Medulla oblongata (tissue), 1 donor: Measurements from ENCODE around the gene ETV1.

Experiments
- DNase-seq: peaks from one replicate; pipeline ENCODE4 v3.0.0-alpha.2; 2015; ENCODE audit errors: extremely low spot score

The ETV1 gene

GRCh38 chr7:13987395-13987794, 2.1 kb downstream of the ETV1 start:
- DNase-seq = no peak

GRCh38 chr7:13986208-13986607, 3.3 kb downstream of the ETV1 start:
- DNase-seq = no peak

- DNase-seq = no peak
Measured at GRCh38 chr7:13984831-13985685, 4.4 kb downstream of the ETV1 start.

GRCh38 chr7:13984061-13984460, 5.4 kb downstream of the ETV1 start:
- DNase-seq = no peak

GRCh38 chr7:13982940-13983677, 6.4 kb downstream of the ETV1 start:
- no peak for DNase-seq

GRCh38 chr7:13981070-13981469, 8.4 kb downstream of the ETV1 start:
- DNase-seq = peak; percentile 55

GRCh38 chr7:13980474-13980873, 9.0 kb downstream of the ETV1 start:
- DNase-seq = no peak

GRCh38 chr7:13979671-13980435, 9.6 kb downstream of the ETV1 start:
- DNase-seq = no peak

GRCh38 chr7:13976594-13976993, 12.9 kb downstream of the ETV1 start:
- DNase-seq = no peak

- DNase-seq = no peak
Measured at GRCh38 chr7:13965077-13965476, 24.4 kb downstream of the ETV1 start.

GRCh38 chr7:13963925-13964324, 25.5 kb downstream of the ETV1 start:
- no peak for DNase-seq

GRCh38 chr7:13955494-13955893, 34.0 kb downstream of the ETV1 start:
- DNase-seq = peak; percentile 31

GRCh38 chr7:13953368-13953767, 36.1 kb downstream of the ETV1 start:
- no peak for DNase-seq

- no peak for DNase-seq
Measured at GRCh38 chr7:13952921-13953320, 36.5 kb downstream of the ETV1 start.

- DNase-seq = no peak
Measured at GRCh38 chr7:13949939-13950338, 39.5 kb downstream of the ETV1 start.

- no peak for DNase-seq
Measured at GRCh38 chr7:13949445-13949844, 40.0 kb downstream of the ETV1 start.

GRCh38 chr7:13948019-13948801, 41.3 kb downstream of the ETV1 start:
- DNase-seq = no peak

- no peak for DNase-seq
Measured at GRCh38 chr7:13947535-13947934, 41.9 kb downstream of the ETV1 start.

- no peak for DNase-seq
Measured at GRCh38 chr7:13946181-13946580, 43.3 kb downstream of the ETV1 start.

GRCh38 chr7:13945670-13946069, 43.8 kb downstream of the ETV1 start:
- DNase-seq = peak; percentile 25

- no peak for DNase-seq
Measured at GRCh38 chr7:13933536-13933935, 55.9 kb downstream of the ETV1 start.

GRCh38 chr7:13933091-13933490, 56.4 kb downstream of the ETV1 start:
- DNase-seq = no peak
